ENCODE results near the gene REXO1. TPM values are rescaled to one million over a fixed set of nuclear protein-coding genes. Genes with fewer than 3 reads are reported as not detected.
A peak's percentile ranks its signal among the peaks of the same experiment; 100 is the strongest.

REXO1 gene
- total RNA-seq, 2 donors from 2014 or later = 29.8 to 59.1 TPM

DNA sequence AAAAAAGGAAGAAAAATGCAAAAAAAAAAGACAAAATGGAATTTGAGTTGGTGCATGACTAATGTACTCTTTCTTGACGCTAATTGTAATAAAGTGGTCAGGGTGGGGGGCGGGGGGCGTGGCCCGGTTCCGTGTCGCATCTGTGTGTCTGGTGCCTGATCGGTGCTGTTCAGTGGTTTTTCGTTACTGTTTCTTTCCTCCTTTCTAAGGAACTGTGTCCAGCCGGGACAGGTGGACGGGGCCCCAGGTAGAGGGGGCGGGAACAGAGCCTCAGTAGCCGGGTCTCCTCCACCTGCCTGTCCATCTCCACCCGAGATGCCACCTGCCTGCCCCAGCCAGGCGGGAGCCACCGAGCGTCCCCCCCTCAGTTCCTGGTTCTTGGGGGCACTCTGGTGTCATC is 68.7 kb downstream of the REXO1 start:
- WGBS = 20% methylated on average over 16 of the region's 16 CpGs
- Histone ChIP-seq H3K36me3 (no peaks in the 10 kb centered on the region), H3K27ac (no peak overlapping the region), H3K4me1 (replicated peaks) (no peaks in the 10 kb centered on the region), H3K9me3 (no peaks in the 10 kb centered on the region), H3K27me3 (replicated peaks; ENCODE audit: insufficient read depth) (peaks cover 43% of the 10 kb centered on the region), H3K4me3 (no peak overlapping the region)
- intact Hi-C loops (cut with DNase I) = no loop called here
- TF ChIP-seq POLR2AphosphoS5 (IDR thresholded peaks at IDR 0.05) = no peak
- TF ChIP-seq POLR2A (IDR thresholded peaks at IDR 0.05) = no peak
- DNase-seq (ENCODE audit: low spot score) = no peak

DNA sequence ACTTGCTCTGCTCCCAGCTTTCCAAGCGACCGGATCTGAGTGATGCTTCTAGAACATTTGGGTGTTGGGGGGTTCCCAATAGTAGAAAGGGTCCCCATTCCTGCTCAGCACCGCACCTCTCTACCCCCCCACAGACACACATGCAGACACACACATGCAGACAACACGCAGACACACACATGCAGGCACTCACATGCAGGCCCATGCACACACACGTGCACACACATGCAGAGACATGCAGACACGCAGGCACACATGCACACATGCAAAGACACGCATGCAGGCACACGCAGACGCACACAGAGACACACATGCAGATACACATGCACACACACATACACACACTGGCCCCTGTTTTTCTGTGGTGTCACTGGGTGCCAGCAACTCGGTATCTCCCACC is 71.1 kb downstream of the REXO1 start:
- H3K4me3 ChIP-seq = no peak overlapping the region
- no peak for TF ChIP-seq POLR2AphosphoS5 (IDR thresholded peaks at IDR 0.05)
- TF ChIP-seq, protein P1, sequence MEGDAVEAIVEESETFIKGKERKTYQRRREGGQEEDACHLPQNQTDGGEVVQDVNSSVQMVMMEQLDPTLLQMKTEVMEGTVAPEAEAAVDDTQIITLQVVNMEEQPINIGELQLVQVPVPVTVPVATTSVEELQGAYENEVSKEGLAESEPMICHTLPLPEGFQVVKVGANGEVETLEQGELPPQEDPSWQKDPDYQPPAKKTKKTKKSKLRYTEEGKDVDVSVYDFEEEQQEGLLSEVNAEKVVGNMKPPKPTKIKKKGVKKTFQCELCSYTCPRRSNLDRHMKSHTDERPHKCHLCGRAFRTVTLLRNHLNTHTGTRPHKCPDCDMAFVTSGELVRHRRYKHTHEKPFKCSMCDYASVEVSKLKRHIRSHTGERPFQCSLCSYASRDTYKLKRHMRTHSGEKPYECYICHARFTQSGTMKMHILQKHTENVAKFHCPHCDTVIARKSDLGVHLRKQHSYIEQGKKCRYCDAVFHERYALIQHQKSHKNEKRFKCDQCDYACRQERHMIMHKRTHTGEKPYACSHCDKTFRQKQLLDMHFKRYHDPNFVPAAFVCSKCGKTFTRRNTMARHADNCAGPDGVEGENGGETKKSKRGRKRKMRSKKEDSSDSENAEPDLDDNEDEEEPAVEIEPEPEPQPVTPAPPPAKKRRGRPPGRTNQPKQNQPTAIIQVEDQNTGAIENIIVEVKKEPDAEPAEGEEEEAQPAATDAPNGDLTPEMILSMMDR (IDR thresholded peaks at IDR 0.05) = no peak
- no peak for TF ChIP-seq POLR2A (IDR thresholded peaks at IDR 0.05)
- no peaks in the 10 kb centered on the region for H3K9me3 ChIP-seq
- DNase-seq (ENCODE audit: low spot score) = no peak
- H3K4me1 ChIP-seq (replicated peaks) = no peaks in the 10 kb centered on the region
- H3K27ac ChIP-seq = no peak overlapping the region
- H3K36me3 ChIP-seq = no peaks in the 10 kb centered on the region
- intact Hi-C loops (cut with DNase I) = no loop called here
- 70% methylated on average over 10 of the region's 10 CpGs for WGBS
- H3K27me3 ChIP-seq (replicated peaks; ENCODE audit: insufficient read depth) = peaks cover 51% of the 10 kb centered on the region

DNA sequence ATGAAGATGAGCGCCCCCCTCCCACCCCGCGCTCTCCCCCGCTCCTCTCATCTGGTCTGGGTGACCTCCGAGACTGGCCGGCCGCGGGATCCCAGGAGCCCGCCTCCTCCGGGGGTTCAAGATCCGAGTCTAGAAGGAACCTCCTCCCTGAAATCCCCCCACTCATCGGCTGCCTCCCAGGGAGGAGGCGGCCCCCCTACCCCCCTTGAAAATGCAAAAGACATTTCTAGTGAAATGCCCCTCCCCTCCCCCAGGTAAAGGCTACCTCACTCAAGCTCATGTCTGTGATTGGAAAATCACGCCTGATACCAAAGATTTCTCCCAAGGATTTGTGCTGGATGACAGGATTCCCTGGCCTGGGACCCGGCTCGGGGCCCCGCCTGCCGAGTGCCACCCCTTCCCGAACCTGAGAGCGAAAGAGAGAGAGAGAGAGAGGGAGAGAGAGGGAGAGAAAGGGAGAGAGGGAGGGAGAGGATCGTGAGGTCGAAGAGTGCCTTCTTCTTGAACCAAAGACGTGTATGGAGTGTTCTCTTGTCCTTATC is 71.6 kb downstream of the REXO1 start:
- DNase-seq (ENCODE audit: low spot score) = no peak
- TF ChIP-seq POLR2AphosphoS5 (IDR thresholded peaks at IDR 0.05) (no peak), POLR2A (IDR thresholded peaks at IDR 0.05) (no peak)
- TF ChIP-seq, protein P1 (IDR thresholded peaks at IDR 0.05) = no peak
- intact Hi-C loops (cut with DNase I) = no loop called here
- Histone ChIP-seq H3K4me3 (no peak overlapping the region), H3K27ac (no peak overlapping the region), H3K4me1 (replicated peaks) (no peaks in the 10 kb centered on the region), H3K36me3 (no peaks in the 10 kb centered on the region), H3K27me3 (replicated peaks; ENCODE audit: insufficient read depth) (peaks cover 50% of the 10 kb centered on the region), H3K9me3 (no peaks in the 10 kb centered on the region)
- WGBS = 6% methylated on average over 23 of the region's 23 CpGs

DNA sequence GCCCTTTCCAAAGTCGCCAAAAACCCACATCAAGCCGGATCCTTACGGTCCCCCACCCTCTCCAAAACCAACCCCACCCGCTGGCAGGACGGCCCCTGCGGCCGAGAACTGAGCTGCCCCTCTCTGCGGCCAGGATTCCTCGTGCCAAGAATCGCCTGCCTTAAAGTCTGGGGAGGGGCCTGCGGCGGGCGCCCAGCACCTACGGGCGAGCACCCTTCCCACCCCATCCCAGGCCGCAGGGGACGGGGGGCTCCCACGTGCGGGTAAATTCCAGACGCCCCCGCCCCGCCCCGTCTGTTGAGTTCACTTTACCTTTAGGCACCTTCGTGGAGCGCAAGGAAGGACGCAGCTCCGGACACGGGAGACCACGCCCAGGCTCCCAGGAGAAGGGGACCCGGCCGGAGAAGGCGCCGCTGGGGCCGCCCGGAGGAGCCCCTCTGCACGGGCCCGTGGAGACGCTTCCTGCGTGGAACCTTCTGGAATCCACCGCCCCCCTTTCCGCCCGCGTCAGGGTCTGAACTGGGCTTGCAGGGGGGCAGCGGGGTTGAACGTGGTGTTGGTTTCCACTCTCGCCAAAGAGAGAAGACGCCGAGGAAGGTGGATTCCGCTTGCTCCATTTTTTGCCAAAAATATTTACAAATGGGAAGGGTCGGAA is 72.2 kb downstream of the REXO1 start:
- H3K4me3 ChIP-seq = no peak overlapping the region
- no peaks in the 10 kb centered on the region for H3K9me3 ChIP-seq
- H3K27me3 ChIP-seq (replicated peaks; ENCODE audit: insufficient read depth) = peaks cover 51% of the 10 kb centered on the region
- intact Hi-C loops (cut with DNase I) = no loop called here
- WGBS = 3% methylated on average over 50 of the region's 50 CpGs
- no peak overlapping the region for H3K27ac ChIP-seq
- TF ChIP-seq POLR2A (IDR thresholded peaks at IDR 0.05) (no peak), POLR2AphosphoS5 (IDR thresholded peaks at IDR 0.05) (no peak)
- TF ChIP-seq, protein P1 (IDR thresholded peaks at IDR 0.05) = no peak
- H3K4me1 ChIP-seq (replicated peaks) = no peaks in the 10 kb centered on the region
- H3K36me3 ChIP-seq = no peaks in the 10 kb centered on the region
- DNase-seq (ENCODE audit: low spot score) = no peak

DNA sequence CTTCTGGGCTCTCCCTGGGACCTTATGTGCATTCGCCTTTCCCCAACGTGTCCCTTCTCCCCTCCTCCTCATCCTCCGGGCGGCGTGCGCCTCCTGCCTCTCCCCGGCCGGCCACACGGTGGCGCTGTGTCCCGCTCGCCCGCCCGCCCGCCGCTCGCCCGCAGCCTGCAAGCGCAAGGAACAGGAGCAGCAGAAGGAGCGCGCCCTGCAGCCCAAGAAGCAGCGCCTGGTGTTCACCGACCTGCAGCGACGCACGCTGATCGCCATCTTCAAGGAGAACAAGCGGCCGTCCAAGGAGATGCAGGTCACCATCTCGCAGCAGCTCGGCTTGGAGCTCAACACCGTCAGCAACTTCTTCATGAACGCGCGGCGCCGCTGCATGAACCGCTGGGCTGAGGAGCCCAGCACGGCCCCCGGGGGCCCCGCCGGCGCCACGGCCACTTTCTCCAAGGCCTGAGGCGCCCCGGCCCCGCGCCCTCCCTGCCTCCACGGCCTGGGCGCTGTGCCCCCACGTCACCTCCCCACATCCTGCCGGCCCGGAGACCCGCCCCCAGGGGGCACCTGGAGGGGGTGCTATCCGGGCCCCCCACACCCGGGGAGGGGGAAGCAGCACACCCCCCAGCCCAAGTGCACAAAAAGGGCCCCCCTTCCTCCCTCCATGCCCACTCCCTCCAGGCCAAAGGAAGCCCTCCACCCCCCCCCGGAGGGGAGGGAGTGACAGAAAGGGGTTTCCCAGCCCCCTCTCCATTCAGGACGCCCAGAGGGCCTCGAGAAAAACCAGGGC is 73.1 kb downstream of the REXO1 start:
- intact Hi-C loops (cut with DNase I) = no loop called here
- no peak overlapping the region for H3K4me3 ChIP-seq
- TF ChIP-seq POLR2A (IDR thresholded peaks at IDR 0.05) = no peak
- TF ChIP-seq POLR2AphosphoS5 (IDR thresholded peaks at IDR 0.05) = no peak
- TF ChIP-seq, protein P1 (IDR thresholded peaks at IDR 0.05) = peak in 2 of 4 experiments; percentile 30 to 36
- peaks cover 49% of the 10 kb centered on the region for H3K27me3 ChIP-seq (replicated peaks; ENCODE audit: insufficient read depth)
- WGBS = 6% methylated on average over 52 of the region's 59 CpGs
- H3K27ac ChIP-seq = no peak overlapping the region
- no peaks in the 10 kb centered on the region for H3K36me3 ChIP-seq
- H3K4me1 ChIP-seq (replicated peaks) = no peaks in the 10 kb centered on the region
- no peaks in the 10 kb centered on the region for H3K9me3 ChIP-seq
- no peak for DNase-seq (ENCODE audit: low spot score)
